ENCODE measurements around the gene ACOT7. TPM values are rescaled to one million over a fixed set of nuclear protein-coding genes. Genes with fewer than 3 reads are reported as not detected.
"Not testable (repeated sequence)": the region's sequence is repeated elsewhere in the genome, so short reads cannot be mapped to it uniquely, and the experiment has no call there.

ACOT7 gene
- total RNA-seq, 2 experiments from 2014 or later = 23.4 to 53.6 TPM

- H2AFZ ChIP-seq (ENCODE audit: low read length); DNase-seq (ENCODE audit: low spot score); H3K36me3 ChIP-seq (ENCODE audit: insufficient read depth, low read length); H3K27ac ChIP-seq (ENCODE audit: low read depth, low read length, poor library complexity, severe bottlenecking); H3K4me1 ChIP-seq (ENCODE audit: insufficient read depth, low read length, poor library complexity, severe bottlenecking); POLR2A ChIA-PET; H4K20me1 ChIP-seq (ENCODE audit: insufficient read depth, low read length); BruUV-seq (replicated peaks); H3K9me2 ChIP-seq (ENCODE audit: insufficient read depth, low read length); H3K9me3 ChIP-seq (ENCODE audit: low read length); H3K79me2 ChIP-seq (ENCODE audit: insufficient read depth, low read depth, low read length); H3K4me2 ChIP-seq (ENCODE audit: low read length); H3K4me3 ChIP-seq (ENCODE audit: low read depth, low read length, poor library complexity, severe bottlenecking): not testable (repeated sequence)
- intact Hi-C loops (cut with micrococcal nuclease; ENCODE audit: unreplicated experiment) = loop anchor here (10.0 kb wide), 1 partner anchor 192 kb away; the partner anchor contains the start of gene HES3
- CTCF ChIA-PET (ENCODE audit: unreplicated experiment) = interaction anchor here (0.6 kb wide), 3 partner anchors 48 to 217 kb away, joined by 3 to 4 read pairs (median 3); no protein-coding TSS in a partner anchor
- peak; percentile 43 for TF ChIP-seq CTCF (conservative IDR thresholded peaks at IDR 0.05; ENCODE audit: low read length)
Measured at GRCh38 chr1:6437012-6437700, 43.6 kb upstream of the ACOT7 start.

GRCh38 chr1:6436277-6436676 is 42.7 kb upstream of the ACOT7 start:
- BruUV-seq (replicated peaks); H3K4me3 ChIP-seq (ENCODE audit: low read depth, low read length, poor library complexity, severe bottlenecking); H3K36me3 ChIP-seq (ENCODE audit: insufficient read depth, low read length); H3K9me3 ChIP-seq (ENCODE audit: low read length); POLR2A ChIA-PET; H3K9me2 ChIP-seq (ENCODE audit: insufficient read depth, low read length); H3K79me2 ChIP-seq (ENCODE audit: insufficient read depth, low read depth, low read length); H2AFZ ChIP-seq (ENCODE audit: low read length); DNase-seq (ENCODE audit: low spot score); H3K4me1 ChIP-seq (ENCODE audit: insufficient read depth, low read length, poor library complexity, severe bottlenecking); CTCF ChIA-PET (ENCODE audit: unreplicated experiment); H3K27ac ChIP-seq (ENCODE audit: low read depth, low read length, poor library complexity, severe bottlenecking); H3K4me2 ChIP-seq (ENCODE audit: low read length); H4K20me1 ChIP-seq (ENCODE audit: insufficient read depth, low read length): not testable (repeated sequence)
- intact Hi-C loops (cut with micrococcal nuclease; ENCODE audit: unreplicated experiment) = loop anchor here (10.0 kb wide), 1 partner anchor 191 kb away; the partner anchor contains the start of gene HES3

- H3K27ac ChIP-seq (ENCODE audit: low read depth, low read length, poor library complexity, severe bottlenecking) = no peak overlapping the region
- H3K9me2 ChIP-seq (ENCODE audit: insufficient read depth, low read length) = no peaks in the 10 kb centered on the region
- H3K4me1 ChIP-seq (ENCODE audit: insufficient read depth, low read length, poor library complexity, severe bottlenecking) = no peaks in the 10 kb centered on the region
- H3K4me2 ChIP-seq (ENCODE audit: low read length) = no peak overlapping the region
- POLR2A ChIA-PET = no interaction called here
- no TSS peak for BruUV-seq (replicated peaks)
- intact Hi-C loops (cut with micrococcal nuclease; ENCODE audit: unreplicated experiment) = loop anchor here (10.0 kb wide), 1 partner anchor 191 kb away; the partner anchor contains the start of gene HES3
- H3K36me3 ChIP-seq (ENCODE audit: insufficient read depth, low read length) = no peaks in the 10 kb centered on the region
- H3K4me3 ChIP-seq (ENCODE audit: low read depth, low read length, poor library complexity, severe bottlenecking) = no peak overlapping the region
- no peak for DNase-seq (ENCODE audit: low spot score)
- H3K9me3 ChIP-seq (ENCODE audit: low read length) = no peaks in the 10 kb centered on the region
- no peaks in the 10 kb centered on the region for H3K79me2 ChIP-seq (ENCODE audit: insufficient read depth, low read depth, low read length)
- H2AFZ ChIP-seq (ENCODE audit: low read length) = no peak overlapping the region
- CTCF ChIA-PET (ENCODE audit: unreplicated experiment) = no interaction called here
- TF ChIP-seq CTCF (conservative IDR thresholded peaks at IDR 0.05; ENCODE audit: low read length) (no peak), EZH2phosphoT487 (IDR thresholded peaks at IDR 0.05; ENCODE audit: borderline replicate concordance, low read depth, low read length) (no peak)
- no peaks in the 10 kb centered on the region for H4K20me1 ChIP-seq (ENCODE audit: insufficient read depth, low read length)
Measured at GRCh38 chr1:6435547-6435946, 42.0 kb upstream of the ACOT7 start.

All from OCI-LY7 (cell line).